ENCODE measurements around the gene GNAS-AS1.

DNA sequence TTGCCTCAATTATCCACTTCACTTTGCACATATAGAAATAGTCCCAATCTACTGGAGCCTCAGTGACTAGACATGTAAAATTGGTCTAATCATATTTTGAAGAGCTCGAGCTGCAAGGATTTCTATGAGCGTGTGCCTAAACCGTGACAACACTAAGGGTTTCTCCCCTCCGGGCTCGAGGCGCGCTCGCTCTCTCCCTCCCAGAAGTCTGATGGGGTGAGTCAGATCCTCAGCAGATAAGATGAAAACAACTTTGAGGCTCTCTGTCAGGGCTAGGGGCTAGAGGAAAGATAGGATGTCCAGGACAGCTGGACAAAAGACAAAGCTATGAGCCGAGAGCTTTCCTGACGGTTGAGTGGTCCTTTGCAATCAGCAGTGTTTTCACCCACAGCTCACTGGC lies 16.8 kb downstream of the GNAS-AS1 start:
- TF ChIP-seq, protein P1, sequence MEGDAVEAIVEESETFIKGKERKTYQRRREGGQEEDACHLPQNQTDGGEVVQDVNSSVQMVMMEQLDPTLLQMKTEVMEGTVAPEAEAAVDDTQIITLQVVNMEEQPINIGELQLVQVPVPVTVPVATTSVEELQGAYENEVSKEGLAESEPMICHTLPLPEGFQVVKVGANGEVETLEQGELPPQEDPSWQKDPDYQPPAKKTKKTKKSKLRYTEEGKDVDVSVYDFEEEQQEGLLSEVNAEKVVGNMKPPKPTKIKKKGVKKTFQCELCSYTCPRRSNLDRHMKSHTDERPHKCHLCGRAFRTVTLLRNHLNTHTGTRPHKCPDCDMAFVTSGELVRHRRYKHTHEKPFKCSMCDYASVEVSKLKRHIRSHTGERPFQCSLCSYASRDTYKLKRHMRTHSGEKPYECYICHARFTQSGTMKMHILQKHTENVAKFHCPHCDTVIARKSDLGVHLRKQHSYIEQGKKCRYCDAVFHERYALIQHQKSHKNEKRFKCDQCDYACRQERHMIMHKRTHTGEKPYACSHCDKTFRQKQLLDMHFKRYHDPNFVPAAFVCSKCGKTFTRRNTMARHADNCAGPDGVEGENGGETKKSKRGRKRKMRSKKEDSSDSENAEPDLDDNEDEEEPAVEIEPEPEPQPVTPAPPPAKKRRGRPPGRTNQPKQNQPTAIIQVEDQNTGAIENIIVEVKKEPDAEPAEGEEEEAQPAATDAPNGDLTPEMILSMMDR (IDR thresholded peaks at IDR 0.05): no peak
- no peak for TF ChIP-seq EZH2 (IDR thresholded peaks at IDR 0.05; ENCODE audit: borderline replicate concordance, insufficient read depth, low read depth, low read length, poor library complexity, severe bottlenecking)

All from B cell (primary cell).